ENCODE data around the gene DOK3.

The DOK3 gene, protein sequence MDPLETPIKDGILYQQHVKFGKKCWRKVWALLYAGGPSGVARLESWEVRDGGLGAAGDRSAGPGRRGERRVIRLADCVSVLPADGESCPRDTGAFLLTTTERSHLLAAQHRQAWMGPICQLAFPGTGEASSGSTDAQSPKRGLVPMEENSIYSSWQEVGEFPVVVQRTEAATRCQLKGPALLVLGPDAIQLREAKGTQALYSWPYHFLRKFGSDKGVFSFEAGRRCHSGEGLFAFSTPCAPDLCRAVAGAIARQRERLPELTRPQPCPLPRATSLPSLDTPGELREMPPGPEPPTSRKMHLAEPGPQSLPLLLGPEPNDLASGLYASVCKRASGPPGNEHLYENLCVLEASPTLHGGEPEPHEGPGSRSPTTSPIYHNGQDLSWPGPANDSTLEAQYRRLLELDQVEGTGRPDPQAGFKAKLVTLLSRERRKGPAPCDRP

DNA sequence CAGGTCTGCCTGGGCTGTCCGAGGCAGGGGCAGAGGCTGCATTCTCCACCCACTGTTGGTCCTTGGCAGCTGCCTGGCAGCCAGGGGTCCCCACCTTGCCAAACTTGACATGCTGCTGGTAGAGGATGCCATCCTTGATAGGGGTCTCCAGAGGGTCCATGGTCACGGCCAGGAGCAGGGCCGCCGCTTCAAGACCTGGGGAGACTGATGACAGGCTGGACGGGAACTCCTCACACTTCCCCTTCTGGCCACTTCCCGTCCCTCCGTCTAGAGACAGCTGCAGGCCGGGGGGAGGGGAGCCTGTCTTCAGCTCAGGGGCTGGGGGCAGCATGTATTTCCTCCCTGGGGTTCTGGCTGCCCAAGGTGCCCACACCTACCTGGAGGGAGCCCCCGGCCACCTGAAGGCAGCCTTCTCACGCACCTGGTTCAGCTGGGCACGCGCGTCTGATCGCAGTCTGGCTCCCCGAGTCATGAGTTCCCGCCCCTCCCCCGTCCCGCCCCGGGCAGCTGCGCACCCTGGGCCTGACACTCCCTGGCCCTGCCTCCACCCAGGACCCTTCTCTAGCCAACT is at the start of gene DOK3:
Gene DOK3, minus strand, starts transcription at position 446 of the 571 bp plus-strand sequence. Its CDS starts 286 bp downstream, at position 160.
- no peak for DNase-seq (ENCODE audit: low read depth in 2 of 2)

DNA sequence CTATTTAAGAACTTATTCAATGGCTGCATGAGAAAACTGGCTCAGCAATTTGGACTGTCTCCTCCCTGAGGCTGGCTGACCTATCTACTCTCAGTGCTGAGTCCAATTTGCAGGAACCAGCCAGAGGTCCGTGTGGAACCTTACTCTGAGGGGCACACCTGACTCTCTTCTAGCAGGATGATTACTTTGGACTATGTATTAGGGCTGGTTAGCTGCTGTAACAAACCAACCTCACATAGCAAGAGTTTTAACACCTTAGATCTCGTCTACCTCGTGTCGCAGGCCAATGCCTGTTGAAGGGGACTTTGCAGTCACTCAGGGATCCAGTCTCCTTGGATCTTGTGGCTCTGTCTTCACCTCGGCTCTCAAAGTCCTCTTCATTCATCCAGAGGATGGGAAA is 48.2 kb upstream of the DOK3 start:
- no peak for DNase-seq (ENCODE audit: low read depth in 2 of 2)

DNA sequence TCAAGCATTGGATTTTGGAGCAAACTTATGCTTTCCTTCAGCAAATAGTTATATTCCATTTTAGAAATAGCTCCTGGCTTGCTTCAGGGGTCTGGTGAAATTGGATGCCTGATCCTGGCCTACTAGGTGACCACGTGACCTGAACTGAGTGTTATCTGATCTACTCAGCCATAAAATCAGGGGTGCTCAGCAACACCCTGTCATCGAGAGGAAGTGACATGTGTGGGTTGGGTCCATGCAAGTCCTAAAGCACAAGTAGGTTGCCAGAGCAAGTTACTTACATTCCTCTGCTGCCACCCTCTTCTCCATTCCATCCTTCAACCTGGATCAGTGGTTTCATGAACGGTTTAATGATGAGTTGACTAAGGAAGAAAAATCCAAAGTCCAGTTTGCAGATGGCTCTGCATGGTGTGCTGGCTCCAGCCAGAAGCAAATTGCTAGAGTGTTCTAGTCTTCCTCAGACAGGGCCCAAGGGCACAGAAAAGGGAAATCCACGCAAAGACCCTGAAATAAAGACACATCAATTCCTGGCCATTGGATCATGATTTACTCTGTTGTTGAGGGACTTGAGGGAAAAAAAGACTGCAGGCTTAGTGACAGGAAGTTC is 47.5 kb upstream of the DOK3 start:
- DNase-seq (ENCODE audit: low read depth in 2 of 2): no peak

DNA sequence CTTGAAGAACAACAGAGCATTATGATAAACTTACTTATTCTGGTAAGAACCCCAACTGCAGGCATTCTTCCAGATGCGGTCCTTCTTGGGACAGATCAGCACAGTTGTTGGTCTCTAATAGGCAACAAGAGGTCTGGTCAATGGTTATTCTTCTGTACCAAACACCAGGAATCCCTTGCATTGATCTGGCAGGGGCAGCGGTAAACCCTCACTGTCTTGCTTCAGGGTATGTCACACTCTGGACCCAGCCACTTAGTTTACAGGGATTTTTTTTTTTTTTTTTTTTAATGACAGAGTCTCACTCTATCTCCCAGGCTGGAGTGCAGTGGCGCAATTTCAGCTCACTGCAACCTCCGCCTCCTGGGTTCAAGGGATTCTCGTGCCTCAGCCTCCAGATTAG is 46.0 kb upstream of the DOK3 start:
- no peak for DNase-seq (ENCODE audit: low read depth in 2 of 2)

DNA sequence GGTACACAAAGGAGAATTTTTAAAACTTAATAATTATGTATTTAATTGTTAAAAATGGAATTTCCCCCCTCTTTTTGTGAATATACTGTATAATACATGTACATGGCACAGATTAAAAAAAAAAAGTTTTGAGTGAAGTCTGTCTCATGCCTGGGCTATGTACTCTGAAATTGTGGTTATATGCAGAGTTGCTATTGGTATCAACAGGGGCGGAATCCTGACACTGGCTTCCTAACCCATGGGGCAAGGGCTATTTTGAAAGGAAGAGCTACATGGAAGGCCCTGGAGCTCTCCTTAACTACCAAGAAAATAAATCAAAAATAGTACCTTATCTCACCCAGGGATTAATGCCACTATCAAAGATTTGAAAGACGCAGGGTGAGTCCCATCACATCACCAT is 45.6 kb upstream of the DOK3 start:
- DNase-seq (ENCODE audit: low read depth in 2 of 2): no peak

DNA sequence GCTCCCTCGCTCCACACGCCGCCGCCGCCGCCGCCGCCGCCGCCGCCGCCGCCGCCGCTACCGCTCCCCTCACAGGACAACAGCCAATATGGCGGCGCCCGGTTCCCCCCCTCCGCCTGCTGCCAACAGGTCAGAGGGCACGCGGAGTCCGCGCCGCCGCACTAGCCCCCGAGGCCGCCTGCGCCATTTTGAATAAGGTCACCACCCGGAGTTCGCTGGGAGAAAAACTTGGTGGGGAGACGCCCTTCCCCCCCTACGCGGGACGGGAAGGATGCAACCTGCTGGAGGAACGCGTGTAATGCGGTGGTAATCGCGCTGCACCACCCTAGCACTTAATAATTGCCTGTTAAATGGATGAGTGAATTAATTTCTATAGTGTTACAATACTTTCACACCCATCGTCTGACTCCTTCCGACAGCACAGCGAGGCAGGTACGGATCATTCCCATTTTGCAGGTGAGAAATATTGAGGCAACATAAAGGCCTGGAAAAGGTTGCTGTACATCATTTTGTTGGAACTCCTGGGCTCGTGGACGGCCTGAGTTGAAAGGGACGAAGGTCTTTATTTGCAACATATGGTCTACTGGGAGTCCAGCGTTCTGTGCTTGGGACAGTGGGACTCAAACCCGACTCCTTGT is 45.0 kb upstream of the DOK3 start, which contains the start of gene FAM193B:
Gene FAM193B, minus strand, starts transcription at position 90 of the 638 bp plus-strand sequence. CDS start 105 bp downstream, outside the sequence.
- DNase-seq (ENCODE audit: low read depth in 2 of 2): peak; percentile 95 to 96

DNA sequence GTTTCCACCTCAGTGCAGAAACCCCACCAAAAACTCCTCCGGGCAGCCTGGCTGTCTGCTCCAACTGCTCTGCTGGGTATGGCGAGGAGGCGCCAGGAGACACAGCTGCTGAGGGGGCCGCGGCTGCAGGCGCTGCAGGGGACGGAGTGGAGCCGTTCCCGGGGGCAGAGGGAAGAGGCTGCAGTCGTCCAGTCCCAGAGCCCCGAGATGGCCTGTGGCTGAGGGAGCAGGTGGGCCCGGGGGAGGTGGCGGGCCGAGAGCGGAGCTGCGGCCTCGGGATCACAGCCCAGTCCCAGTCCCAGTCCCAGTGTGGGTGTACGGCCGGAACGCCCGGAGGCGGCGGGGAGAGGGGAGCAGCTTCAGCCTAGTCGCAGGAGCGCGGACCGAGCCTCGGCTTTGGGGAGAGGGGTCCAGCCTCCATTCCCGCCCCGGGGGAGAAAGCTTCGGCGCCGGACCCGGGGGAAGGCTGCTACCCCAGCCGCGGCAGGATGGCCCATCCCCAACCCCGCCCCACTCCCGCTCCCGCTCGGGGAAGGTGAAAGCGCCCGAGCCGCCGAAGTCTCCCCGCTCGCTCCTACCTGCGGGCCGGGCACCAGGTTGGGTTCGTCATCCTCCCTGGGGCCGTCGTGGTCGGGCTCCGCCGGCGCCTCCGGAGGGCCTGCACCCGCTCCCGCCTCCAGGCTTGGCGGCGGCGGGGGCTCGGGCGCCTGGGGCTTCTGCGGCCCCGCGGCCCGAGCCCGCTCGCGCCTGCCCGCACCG is 44.2 kb upstream of the DOK3 start:
- peak; percentile 21 to 30 for DNase-seq (ENCODE audit: low read depth in 2 of 2)

DNA sequence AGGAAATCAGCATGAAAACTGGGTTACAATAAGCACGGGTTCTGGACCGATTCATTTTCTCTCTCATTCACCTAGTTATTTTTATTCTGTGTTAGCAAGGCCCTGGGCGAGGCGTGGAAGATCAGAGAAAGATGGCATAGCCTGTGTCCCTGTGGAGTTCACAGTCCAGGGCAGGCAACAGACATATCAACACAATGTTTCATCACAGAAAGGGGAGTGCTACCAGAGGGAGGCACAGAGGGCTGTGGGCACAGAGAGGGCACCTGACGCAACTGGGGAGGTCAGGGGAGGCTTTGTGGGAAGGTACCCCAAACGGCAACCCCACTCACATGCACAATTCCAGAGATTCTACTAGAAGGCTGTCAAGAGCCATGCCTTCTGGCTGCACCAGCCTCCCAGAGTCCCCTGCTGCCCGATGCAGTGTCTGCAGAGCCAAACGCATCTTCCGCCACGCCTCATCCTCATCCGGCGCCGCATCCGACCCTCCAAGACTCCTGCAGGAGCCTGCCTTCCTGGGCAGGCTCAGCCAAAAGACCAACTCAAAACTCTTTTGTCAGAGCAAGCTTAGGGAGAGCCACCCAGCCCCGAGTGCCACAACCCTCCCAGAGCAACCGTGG is 43.3 kb upstream of the DOK3 start:
- DNase-seq (ENCODE audit: low read depth in 2 of 2): no peak

DNA sequence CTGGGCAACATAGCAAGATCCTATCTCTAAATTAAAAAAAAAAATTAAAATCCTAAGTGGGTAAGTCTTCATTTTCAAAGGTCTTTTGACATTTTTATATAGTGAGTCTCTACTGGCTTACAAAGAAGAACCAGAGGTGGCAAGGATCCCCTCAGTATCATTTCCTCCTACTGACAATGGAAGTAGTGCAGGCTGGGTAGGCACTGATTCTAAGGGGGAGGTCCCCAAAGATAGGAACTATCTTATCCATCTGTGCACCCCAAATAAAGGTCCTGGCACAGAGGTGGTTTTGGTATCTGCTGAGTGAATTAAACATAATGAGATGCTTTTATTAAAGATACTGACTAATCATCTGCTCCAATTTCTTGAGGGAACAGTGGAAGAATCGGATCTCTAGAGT is 40.5 kb upstream of the DOK3 start:
- no peak for DNase-seq (ENCODE audit: low read depth in 2 of 2)

DNA sequence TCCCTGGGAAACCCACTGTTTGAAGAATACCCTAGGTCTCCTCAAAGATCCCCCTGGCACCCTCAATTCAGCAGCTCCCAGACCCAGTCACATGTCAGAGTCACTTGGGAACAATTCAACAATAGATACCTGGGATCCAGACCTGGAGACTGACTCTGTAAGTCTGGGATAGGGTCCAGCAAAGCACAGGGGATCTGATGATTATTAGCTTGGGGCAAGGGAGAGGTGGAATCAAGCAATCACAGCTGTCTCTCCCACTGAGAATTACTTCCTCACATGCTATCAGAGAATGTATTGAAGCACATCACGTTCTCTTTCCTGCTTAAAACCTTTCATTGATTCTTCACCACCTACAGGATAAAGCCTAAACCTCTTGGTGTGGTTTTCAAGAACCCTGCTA is 38.9 kb upstream of the DOK3 start:
- no peak for DNase-seq (ENCODE audit: low read depth in 2 of 2)

DNA sequence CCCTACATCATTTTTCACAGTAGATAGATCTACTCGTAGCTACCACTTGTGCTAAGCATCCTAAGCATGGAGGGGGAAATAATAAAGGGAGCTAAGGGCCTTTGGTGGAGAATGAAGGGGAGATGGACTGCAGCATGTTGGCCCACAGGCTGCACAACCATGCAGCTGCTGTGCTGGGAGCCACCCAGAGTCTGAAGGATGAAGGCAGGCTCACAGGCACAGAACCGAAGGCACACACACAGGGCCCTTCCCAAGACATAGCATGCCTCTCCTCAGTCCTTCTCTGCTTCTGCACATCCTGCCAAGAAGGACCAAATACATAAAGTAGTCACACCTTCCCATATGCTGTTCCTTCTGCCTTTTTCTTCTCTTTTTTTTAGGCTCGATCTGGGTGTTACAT is 38.1 kb upstream of the DOK3 start:
- no peak for DNase-seq (ENCODE audit: low read depth in 2 of 2)

DNA sequence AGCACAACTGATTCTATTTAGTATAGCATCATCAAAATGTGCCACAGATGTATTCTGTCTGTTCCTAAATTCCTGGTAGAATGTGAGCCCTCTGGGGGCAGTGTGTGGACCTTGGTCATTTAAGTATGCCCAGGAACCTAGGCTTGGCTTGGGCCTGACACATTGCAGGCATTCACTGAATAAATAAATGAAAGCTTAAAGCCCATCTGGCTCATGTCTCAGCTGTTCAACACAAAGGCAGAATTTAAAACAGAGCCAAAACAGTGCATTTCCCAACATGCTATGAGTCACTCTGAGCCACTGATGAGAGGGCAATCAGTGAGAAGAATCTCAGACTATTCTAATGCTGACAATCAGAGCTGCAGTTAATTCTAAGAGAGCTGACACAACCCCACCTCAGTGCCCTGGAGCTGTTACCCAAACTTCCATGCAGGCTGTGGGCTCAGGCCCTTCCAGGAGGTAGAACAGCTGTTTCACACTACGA is 36.7 kb upstream of the DOK3 start:
- DNase-seq (ENCODE audit: low read depth in 2 of 2): no peak

DNA sequence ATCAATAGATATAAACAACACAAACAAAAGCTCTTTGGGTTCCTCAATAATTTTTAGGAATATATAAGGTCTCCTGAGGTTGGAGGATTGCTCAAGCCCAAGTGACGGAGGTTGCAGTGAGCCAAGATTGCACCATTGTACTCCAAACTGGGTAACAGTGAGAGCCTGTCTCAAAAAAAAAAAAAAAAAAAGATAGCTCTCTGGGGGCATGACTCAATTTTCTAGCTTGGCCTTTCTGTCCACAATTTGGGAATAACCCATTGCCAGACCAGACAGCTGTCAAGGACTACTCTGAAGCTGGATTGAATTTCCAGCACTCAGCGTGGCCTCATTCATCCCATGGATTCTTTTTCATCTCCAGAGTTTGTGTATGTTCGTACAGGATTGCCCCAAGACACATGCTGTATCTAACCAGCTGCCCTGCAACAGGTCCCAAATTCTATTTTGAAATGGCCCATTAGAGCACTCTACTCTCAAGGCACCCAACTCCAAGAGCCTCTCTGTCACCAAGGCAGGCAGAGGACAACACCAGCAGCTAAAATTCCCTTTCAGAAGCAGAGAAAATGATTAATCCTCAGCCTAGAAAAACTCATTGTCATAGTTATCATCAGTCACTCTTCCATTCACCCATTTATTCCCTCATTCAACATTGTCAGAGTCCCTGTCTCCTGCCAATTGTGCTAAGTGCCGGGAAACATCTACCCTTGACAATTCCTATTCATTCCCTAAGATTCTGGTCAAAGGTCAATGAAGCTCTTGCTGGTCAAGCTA is 36.0 kb upstream of the DOK3 start:
- no peak for DNase-seq (ENCODE audit: low read depth in 2 of 2)

DNA sequence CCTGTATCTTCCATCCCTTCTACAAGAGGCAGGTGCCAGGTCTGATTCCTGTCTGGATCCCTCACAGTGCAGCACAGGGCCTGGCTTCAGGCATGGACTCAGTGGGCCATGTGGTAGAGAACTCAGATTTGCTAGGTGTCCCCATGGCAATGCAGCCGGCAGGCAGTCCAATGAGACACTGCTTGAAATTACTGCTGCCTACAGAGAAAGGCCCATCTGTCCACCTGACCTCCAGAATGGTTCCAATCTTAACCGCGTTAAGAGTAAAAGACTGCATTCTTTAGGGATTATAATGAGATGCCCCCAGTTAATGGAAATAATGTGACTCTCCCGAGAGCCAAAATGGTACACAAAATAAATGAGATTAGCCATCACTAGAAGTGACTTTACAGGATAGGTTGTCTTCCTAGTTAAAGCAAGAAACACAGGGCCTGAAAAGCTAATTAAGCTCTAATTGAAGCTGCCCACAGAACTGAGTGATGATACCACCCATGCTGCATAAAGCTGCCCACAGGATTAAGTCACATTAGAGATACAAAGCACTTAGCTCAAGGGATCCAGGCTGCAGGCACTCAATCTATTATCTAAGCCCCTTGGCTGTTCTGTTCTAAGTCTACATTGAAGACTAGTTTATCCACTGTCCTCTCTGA is 33.3 kb upstream of the DOK3 start:
- DNase-seq (ENCODE audit: low read depth in 2 of 2): no peak

DNA sequence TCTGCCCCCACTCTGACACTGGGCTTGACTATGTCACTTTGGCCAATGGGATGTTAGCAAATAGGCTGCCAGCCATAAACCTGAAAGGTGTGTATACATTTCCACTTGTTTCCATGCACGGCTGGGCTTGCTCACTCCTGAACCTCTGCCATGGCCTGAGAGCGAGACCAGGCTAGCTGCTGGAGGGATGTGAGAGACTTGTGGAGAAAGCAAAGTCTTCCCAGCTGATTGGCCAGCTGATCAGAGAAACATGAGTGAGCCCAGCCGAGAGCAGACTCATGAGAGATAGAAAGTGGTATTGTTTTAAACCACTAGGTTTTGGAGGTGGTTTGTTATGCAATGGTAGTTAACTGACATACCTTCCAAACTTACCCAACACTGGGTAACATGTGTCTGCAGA is 30.8 kb upstream of the DOK3 start:
- no peak for DNase-seq (ENCODE audit: low read depth in 2 of 2)

DNA sequence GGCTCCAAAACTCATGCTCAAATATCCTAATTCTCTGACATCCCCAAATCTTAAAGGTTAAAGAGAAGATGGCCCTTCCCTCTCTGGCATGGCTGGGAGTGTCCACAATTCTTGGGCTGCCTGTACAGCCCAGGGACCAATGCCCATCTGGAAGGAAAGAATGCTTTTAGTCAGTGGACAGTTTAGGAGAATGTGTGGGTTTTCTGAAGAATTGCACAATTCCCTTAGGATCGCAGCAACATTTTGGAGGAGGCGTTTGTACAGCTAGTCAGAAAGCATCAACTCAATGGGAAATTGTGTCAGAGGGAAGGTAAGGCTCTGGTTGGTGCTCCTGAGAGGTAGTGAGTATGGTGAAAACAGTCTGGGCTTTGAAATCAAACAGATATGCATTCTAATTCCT is 29.8 kb upstream of the DOK3 start:
- no peak for DNase-seq (ENCODE audit: low read depth in 2 of 2)

DNA sequence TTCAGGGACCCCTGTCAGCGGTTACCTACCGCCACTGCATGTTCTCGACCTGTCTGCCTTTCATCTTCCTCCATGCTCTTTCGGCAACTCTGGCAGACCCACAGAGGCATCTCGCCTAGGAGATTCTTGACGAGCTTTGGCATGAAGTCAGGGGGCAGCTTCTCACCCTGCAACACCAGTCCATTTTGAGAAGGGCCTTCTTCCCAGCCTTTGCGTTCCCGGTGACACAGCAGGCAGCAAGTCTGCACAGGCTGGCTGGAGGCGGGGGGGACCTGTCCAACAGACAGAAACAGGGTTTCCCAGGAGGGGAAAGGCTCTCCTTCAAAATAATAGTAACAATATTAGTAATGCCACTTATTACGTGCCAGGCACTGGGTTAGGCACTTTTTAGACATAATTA is 29.2 kb upstream of the DOK3 start:
- no peak for DNase-seq (ENCODE audit: low read depth in 2 of 2)

DNA sequence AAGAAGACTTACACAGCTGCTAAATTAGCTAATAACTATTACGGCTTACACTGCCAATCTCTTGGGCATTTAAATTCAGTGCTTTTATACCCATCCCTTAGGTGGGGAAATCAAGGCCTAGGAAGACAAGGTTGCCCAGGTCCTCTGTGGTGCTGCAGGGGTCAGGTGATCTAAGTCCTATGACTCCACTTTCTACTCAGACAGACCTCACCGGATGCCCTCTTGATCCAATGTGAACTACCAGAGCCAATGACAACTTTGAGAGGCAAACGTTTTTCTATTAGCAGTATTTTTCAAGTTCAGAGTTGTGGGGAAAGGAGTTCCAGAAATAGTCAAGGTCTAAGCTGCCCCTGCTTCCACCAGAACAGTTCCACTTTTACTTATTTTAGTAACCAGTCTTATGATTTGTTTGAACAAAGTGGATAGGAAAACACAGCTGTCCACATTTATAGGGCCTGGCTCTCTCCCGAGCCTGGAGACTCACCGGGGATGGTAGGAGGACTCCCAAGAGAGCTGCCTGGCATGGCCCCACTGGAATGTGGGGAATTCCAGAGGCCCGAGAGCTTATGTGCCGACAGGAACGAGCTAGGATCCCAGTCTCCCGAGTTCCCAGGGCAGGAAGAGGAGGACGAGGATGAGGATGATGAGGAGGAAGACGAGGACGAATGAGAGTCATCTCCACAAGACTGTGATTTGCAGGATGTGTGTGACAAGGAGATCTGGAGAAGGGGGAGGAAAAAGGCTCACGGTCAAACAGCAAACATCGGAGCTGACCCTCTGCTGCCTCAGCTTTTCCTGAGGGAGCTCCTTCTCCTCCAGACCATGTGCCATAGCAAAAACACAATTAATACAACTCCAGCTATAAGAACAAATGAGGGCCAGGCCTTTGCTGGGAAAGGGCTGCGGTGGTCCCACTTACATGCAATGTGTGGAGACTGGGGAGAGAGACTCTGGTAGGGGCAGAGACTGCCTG is 28.0 kb upstream of the DOK3 start:
- no peak for DNase-seq (ENCODE audit: low read depth in 2 of 2)

DNA sequence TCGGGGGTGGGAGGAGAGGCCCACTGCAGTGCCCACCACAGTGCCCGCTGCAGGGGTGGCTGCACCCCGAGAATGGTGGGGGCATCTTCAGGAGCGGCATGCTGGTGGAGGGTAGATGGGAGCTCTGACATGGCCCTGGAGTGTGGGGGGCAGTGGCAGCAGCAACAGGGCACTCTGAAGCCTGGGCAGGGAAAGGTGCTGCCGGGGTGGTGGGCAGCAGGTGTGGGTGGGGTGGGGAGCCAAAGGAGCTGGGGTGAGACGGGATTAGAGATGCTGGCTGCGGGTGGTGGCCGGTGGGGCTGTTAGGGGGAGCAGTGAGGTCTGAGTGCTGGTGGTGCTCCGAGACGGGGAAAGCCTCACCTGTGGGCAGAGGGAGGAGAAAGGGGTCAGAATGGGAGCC is 26.8 kb upstream of the DOK3 start:
- no peak for DNase-seq (ENCODE audit: low read depth in 2 of 2)
